ENCODE data around the gene NVL.

DNA sequence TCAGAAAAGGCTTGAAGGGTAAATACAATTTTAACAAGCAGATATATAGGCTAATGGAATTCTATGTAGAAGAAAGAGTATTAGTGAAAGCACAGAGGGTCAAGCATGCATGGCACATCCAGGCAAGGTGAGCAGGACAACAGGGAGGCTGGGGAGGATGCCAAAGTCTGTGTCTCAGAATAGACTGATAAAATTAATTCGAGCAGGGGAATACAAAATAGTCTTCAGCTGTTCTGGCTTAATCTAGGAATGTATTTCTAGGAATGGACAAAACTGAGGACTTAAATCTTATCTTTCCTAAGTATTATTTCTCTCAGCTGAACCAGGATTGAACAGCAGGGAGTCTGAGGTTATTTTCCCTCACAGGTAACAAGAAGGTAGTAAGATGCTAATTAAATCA lies 35.2 kb downstream of the NVL start:
- TF ChIP-seq SIN3A (IDR thresholded peaks at IDR 0.05; ENCODE audit: borderline replicate concordance, insufficient read depth, low read length), result no peak
- no peak for TF ChIP-seq TAF1 (IDR thresholded peaks at IDR 0.05; ENCODE audit: borderline replicate concordance, insufficient read depth, low read length)
